ENCODE results near the gene MXRA7. TPM values are rescaled to one million over a fixed set of nuclear protein-coding genes. Genes with fewer than 3 reads are reported as not detected.
"Not testable (repeated sequence)": the region's sequence is repeated elsewhere in the genome, so short reads cannot be mapped to it uniquely, and the experiment has no call there.

Gene MXRA7
- total RNA-seq, 1 donor: 287 TPM

DNA sequence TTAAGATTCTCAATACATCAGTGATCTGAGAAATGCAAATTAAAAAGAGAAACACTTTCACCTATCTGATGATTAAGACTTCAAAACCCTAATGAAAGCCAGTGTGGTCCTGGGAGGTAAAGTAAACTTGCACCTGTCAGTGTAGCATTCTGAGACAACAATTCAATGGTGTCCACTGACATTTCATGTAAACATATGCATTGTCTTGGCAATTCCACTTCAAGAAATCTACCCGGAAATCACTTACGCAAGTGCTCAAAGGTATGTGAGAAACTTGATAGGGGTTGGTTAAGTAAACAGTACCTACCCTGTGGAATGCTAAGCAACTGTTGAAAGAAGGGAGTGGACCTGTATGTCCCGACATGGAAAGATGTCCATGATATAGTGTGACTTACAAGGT is 69.3 kb downstream of the MXRA7 start:
- DNase-seq (ENCODE audit: low read depth): no peak
- TF ChIP-seq, protein P1, sequence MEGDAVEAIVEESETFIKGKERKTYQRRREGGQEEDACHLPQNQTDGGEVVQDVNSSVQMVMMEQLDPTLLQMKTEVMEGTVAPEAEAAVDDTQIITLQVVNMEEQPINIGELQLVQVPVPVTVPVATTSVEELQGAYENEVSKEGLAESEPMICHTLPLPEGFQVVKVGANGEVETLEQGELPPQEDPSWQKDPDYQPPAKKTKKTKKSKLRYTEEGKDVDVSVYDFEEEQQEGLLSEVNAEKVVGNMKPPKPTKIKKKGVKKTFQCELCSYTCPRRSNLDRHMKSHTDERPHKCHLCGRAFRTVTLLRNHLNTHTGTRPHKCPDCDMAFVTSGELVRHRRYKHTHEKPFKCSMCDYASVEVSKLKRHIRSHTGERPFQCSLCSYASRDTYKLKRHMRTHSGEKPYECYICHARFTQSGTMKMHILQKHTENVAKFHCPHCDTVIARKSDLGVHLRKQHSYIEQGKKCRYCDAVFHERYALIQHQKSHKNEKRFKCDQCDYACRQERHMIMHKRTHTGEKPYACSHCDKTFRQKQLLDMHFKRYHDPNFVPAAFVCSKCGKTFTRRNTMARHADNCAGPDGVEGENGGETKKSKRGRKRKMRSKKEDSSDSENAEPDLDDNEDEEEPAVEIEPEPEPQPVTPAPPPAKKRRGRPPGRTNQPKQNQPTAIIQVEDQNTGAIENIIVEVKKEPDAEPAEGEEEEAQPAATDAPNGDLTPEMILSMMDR (IDR thresholded peaks at IDR 0.05; ENCODE audit: insufficient read depth, low read length): no peak
- H3K4me3 ChIP-seq (ENCODE audit: low read depth, low read length): no peak overlapping the region

DNA sequence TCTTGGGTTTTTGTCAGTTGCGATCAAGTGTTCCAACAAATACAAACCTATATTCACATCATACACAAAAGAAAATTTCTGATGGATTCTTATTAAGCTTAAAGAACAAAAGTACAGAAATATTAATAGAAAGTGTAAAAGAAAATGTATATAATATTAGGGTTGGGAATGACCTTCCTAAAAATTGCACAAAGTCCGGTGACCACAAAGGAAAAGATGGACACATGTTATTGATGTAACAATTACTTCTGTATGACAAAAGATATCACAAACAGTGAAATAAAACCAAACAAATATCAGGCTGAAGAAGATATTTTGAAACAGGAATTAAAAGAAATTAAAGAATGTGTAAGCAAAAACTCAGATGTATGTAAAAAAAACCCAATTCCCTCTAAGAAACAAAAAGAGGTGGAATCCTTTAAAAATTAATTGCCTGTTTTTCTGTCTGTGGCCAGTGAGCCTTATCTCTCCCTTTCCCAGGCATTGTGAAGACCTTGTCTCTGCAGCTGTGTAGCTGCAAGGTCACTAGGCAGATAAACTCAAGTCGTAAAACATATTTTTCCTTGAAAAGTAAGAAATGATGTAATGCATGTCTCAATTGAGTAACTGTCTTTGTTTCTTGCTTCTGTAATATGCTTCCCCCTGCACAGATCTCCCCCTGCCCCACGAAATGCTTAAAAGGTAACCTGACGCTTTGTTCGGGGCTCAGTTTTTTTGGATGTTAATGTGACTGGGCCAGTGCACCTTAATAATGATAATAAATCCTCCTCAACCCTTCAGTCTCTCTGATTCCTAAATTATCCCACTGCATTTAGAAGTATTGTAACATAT is 70.0 kb downstream of the MXRA7 start:
- no peak for DNase-seq (ENCODE audit: low read depth)
- H3K4me3 ChIP-seq (ENCODE audit: low read depth, low read length): no peak overlapping the region
- TF ChIP-seq, protein P1 (IDR thresholded peaks at IDR 0.05; ENCODE audit: insufficient read depth, low read length): no peak

DNA sequence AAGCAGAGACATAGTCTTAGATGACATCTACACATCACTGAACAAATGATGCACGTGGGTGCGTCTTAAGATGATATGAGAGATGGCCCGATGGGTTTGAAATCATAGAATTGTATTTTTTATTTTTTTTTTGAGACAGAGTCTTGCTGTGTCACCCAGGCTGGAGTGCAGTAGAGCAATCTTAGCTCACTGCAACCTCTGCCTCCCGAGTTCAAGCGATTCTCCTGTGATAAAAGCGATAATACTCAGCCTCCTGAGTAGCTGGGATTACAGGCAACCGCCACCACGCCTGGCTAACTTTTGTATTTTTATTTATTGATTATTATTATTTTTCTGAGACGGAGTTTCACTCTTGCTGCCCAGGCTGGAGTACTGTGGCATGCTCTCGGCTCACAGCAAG is 72.5 kb downstream of the MXRA7 start:
- no peak for DNase-seq (ENCODE audit: low read depth)
- TF ChIP-seq, protein P1 (IDR thresholded peaks at IDR 0.05; ENCODE audit: insufficient read depth, low read length): no peak
- no peak overlapping the region for H3K4me3 ChIP-seq (ENCODE audit: low read depth, low read length)

DNA sequence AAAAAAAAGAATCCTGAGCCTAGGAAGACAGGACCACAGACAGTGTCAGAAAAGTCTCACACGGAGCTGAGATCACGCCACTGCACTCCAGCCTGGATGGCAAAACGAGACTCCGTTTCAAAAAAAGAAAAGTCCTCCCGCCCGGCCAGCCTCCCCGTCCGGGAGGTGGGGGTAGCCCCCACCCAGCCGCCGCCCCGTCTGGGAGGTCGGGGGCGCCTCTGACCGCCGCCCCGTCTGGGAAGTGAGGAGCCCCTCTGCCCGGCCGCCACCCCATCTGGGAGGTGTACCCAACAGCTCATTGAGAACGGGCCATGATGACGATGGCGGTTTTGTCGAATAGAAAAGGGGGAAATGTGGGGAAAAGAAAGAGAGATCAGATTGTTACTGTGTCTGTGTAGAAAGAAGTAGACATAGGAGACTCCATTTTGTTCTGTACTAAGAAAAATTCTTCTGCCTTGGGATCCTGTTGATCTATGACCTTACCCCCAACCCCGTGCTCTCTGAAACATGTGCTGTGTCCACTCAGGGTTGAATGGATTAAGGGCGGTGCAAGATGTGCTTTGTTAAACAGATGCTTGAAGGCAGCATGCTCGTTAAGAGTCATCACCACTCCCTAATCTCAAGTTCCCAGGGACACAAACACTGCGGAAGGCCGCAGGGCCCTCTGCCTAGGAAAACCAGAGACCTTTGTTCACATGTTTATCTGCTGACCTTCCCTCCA is 74.1 kb downstream of the MXRA7 start:
- not testable (repeated sequence) for H3K4me3 ChIP-seq (ENCODE audit: low read depth, low read length); DNase-seq (ENCODE audit: low read depth)

DNA sequence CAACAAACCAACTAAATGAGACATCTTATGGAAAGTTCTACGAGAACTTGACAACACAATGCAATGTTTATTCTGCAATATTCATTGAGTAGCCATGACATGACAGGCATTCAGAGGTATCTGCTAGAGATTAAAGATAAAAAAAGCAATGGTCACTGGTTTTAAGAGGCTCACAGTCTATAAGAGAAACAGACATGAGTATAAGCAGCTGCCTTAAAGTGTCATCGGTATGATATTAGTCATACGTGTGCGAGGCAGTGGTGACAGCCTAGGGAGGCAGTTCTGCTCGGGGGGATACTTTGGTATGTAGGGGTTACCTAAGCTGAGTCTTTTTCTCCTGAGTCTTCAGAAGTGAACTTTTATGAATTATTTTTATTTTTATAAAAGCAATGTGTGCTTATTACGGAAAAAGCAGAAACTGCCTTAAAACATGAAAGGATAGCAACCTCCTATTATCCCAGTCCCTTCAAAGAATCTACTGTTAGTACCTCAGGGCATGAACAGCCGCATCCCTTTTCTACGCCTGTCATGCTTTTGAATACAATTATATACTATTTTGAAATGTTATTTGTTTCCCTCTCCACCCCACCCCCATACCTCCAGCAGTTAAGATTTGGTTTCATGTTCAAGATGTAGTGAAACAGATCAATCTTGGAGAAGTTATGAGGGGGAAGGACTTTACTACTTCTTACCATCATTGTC is 75.0 kb downstream of the MXRA7 start:
- peak; percentile 29 for DNase-seq (ENCODE audit: low read depth)
- TF ChIP-seq, protein P1 (IDR thresholded peaks at IDR 0.05; ENCODE audit: insufficient read depth, low read length): no peak
- no peak overlapping the region for H3K4me3 ChIP-seq (ENCODE audit: low read depth, low read length)

DNA sequence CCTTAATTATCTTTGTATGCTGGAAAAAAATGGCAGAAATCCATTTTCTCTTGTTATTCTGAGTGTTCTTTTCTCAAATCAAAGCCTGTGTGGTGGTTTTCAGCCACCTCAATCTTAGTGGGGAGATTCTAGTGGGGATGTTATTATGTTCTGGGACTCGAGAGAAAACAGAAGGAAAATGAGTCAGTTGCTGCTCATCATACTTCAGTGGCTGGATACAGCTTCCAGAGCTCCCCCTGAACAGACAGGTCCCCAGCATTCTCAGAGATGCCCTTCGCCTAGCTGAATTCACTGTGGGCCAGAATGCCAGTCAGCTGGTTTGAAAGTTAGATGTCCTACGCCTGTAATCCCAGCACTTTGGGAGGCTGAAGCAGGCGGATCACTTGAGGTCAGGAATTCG is 75.7 kb downstream of the MXRA7 start:
- no peak for DNase-seq (ENCODE audit: low read depth)
- TF ChIP-seq, protein P1 (IDR thresholded peaks at IDR 0.05; ENCODE audit: insufficient read depth, low read length): no peak
- no peak overlapping the region for H3K4me3 ChIP-seq (ENCODE audit: low read depth, low read length)
